Left forelimb (tissue), 1 donor: Measurements from ENCODE around the gene SLC34A1.

Experiments used
- DNase-seq: peaks from one replicate; pipeline ENCODE4 v3.0.0-alpha.2; 2018; ENCODE audit warnings: low spot score

The SLC34A1 gene

DNA sequence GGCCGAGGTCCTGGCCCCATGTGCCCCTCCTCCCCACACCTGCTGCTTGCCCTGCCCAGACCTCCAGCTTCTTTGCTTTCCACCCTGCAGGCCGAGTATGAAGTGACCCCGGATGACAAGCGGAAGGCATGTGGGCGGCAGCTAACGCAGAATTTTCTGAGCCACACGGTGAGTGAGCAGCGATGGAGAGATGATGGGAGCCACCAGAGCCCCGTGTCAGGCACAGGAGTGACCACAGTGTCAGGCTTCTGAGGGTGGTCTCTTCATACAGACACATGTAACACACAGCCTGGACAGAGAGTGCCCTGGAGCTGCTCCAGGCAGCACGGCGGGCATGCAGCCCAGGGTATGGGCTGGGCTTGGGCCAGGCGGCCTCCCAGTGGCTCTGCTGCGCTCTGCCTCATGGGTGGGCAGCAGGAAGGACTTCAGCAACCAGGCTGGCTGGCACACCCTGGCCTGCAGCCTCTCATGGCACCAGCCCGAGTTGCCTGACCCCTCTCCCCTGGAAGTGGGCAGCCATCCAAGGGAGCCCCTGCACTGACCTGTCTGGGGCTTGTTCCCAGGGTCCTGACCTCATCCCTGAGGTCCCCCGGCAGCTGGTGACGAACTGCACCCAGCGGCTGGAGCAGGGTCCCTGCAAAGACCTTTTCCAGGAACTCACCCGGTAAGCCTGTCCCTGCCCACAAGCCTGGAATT lies 48.1 kb downstream of the SLC34A1 start:
- DNase-seq, result no peak

- no peak for DNase-seq
These were observed 48.8 kb downstream of the SLC34A1 start for GRCh38 chr5:177432839-177433657.

DNA sequence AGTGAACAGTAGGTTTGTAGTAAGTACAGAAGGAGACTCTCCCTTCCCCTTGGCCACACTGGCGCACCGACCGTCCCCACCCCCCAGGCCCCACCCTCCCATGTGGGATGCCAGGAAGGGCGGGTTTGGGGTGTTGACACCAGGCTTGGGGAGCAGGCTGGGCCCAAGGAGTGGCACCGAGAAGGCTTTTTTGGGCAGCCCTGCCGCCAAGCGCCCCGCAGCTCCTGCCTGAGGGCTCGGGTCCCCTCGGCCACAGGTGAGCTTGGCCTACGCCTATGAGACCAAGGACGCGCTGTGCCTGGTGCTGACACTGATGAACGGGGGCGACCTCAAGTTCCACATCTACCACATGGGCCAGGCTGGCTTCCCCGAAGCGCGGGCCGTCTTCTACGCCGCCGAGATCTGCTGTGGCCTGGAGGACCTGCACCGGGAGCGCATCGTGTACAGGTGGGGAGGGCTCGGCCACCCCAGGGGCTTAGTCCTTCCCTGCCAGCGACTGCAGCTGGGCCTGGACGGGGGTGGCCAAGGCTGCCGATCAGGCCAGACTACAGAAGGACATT lies 49.5 kb downstream of the SLC34A1 start:
- no peak for DNase-seq

GRCh38 chr5:177434437-177434836 lies 50.2 kb downstream of the SLC34A1 start:
- DNase-seq, result no peak

- no peak for DNase-seq
These were observed 50.9 kb downstream of the SLC34A1 start for GRCh38 chr5:177434942-177435738.

DNA sequence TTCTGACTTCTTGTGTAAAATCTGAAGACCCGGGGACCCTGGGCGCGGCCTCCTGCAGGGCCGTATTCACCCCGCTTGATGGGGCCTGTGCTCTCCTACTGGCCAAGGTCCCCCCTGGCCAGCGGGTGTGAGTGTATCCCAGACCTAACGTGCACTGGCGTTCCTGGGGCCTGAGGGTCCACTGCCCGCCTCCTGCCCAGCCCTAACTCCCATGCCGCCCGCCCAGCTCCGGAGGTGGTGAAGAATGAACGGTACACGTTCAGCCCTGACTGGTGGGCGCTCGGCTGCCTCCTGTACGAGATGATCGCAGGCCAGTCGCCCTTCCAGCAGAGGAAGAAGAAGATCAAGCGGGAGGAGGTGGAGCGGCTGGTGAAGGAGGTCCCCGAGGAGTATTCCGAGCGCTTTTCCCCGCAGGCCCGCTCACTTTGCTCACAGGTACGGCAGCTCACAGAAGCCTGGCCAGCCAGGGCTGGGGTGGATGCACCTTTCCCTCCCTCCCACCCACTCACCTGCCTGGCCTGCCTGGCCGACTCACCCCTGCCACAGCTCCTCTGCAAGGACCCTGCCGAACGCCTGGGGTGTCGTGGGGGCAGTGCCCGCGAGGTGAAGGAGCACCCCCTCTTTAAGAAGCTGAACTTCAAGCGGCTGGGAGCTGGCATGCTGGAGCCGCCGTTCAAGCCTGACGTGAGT lies 51.8 kb downstream of the SLC34A1 start:
- no peak for DNase-seq

- no peak for DNase-seq
These were observed 53.4 kb downstream of the SLC34A1 start for GRCh38 chr5:177437623-177438022.

GRCh38 chr5:177438468-177438867 lies 54.2 kb downstream of the SLC34A1 start:
- DNase-seq, result no peak

- DNase-seq, result no peak
These were observed 55.4 kb downstream of the SLC34A1 start for GRCh38 chr5:177439518-177440053.

DNA sequence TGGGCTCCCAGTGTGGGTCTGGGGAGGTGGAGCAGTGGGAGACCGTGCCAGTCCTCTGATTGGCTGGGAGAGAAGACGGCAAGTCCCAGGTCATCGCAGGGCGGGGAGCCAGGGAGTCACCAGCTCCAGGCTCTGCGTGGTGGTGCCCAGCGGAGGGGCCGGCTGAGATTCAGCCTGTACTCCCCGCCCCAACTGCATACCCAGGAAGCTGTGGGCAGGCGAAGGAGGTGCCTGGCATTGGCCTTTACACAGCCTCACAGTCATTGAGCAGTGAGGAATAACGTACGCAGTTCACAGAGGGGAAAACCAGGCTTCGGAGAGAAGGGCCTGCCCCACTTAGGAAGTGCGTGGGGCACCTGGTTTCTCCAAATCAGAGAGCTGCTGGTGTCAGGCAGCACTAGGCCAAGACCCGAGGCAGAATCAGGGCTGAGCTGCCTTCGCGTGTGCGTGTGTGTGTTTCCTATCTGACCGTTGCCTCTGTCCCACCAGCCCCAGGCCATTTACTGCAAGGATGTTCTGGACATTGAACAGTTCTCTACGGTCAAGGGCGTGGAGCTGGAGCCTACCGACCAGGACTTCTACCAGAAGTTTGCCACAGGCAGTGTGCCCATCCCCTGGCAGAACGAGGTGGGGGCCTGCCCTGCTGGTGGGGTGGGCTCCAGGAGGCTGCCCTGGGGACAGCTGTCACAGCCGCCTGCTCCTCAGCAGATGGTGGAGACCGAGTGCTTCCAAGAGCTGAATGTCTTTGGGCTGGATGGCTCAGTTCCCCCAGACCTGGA lies 56.2 kb downstream of the SLC34A1 start:
- no peak for DNase-seq

- DNase-seq, result no peak
These were observed 57.0 kb downstream of the SLC34A1 start for GRCh38 chr5:177440990-177441780.

DNA sequence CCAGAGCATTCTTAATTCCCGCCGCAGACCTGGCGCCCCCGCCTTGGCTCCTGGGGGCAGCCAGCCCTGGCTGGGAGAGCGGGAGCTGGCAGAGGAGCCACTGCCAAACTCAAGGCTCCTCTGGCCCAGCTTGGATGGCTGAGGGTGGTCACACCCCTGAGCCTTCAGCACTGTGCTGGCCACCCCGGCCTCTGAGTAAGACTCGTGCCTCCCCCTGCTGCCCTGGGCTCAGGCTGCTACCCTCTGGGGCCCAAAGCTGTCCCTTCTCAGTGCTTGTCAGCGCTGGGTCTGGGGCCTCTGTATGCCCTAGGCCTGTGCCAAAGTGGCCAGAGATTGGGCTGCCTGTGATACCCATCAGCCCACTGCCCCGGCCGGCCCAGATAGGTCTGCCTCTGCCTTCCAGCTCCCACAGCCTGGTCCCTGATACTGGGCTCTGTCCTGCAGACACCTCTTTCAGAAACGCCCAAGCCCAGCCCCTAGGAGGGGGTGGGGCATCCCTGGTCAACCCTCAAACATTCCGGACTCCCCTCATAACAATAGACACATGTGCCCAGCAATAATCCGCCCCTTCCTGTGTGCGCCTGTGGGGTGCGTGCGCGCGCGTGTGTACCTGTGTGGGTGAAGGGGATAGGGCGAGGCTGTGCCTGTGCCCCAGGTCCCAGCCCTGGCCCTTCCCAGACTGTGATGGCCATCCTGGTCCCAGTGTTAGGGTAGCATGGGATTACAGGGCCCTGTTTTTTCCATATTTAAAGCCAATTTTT lies 58.0 kb downstream of the SLC34A1 start:
- DNase-seq, result no peak

DNA sequence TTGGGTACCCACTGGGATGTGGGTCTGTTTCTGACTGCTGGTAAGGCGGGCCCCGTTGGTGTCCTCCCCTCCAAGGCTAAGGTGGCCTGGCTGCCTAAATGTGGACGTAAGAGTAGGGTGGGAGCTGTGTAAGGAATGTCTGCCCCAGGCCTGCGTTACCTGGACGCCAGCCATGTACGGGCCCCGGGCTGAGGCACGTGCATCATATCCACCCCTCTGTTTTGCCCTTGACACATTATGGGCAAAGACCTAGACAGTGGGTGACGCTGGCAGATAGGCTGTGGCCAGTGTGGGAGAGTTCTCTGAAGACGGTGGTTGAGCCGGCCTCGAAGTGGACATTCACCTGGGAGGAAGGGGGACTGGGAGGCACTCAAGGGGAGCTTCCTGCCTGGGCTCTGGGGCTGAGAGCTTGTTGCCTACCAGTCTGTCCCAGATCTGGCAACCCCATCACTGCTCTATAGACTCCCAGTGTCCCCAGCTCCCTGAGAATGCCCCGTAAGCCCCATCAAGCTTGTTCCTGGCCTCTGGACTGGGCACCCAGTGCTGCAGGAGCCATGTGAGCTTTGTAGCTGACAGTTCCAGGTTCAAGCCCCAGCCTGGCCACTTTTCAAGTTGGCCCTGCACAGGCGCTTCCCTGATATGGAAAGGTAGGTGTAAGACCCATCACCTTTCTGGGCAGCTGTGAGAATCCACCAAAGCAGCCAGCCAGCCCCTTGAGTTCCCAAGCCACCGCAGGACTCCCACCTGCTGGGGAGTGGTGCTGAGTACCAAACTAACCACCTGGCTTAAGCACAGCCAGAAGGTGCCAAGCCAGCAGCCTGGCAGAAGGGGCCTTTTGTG lies 59.1 kb downstream of the SLC34A1 start:
- DNase-seq, result no peak

DNA sequence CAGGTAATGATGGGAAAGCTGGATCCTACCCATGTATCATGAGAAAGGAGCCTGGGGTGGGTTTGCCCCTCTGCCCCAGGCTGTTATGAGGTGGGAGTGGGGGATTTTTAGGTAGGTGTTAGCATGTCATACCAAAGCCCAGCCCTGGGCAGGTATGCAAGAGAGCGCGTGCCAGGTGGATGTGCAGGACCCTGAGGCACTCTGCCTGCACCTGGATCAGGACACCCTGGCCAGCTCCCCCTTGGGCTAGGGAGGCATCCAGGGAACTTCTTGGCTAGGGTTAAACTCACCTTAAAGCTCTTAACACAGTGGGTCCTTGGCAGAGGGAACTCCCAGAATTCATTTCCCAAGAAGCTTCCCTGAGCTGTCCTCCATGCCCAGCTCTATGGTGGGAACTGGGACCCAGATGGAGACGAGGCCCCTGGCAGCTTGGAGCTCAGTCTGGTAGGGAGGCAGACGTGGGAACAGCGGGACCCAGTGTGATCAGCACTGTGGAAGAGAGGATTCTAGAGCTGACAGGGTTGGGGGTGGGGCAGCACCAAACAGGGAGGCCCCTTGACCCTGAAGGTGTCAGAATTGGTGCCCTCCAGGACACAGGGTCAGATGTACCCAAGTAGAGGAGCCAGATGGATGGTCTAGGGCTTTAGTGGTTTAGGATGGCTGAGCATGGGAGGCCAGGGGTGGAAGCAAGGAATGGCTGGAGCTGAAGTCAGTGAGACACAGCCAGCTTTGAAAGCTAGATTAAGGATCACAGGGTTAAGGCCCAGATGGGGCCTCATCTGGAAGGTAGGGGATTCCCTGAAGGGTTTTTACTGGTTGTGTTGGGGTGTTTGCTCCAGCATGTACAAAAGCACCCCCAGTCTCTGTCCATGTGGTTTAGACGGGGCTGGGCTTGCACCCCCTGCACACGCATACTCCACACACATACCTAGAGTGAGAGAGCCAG lies 60.1 kb downstream of the SLC34A1 start:
- peak; percentile 64 for DNase-seq

- DNase-seq, result no peak
These were observed 61.0 kb downstream of the SLC34A1 start for GRCh38 chr5:177445052-177445916.

DNA sequence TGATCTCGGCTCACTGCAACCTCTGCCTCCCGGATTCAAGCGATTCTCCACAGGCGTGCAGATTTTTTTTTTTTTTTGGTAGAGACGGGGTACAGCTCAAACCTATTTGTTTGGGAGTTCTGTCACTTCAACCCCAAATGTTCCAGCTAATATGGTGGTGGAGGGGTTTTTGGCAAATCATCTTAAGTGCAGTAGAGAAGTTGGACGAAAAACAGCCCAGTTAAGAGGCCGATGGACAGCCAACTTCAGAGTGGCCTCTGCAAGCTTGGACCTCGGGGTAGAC lies 61.6 kb downstream of the SLC34A1 start:
- DNase-seq, result no peak
